ENCODE measurements around the gene RNF19B. TPM values are rescaled to one million over a fixed set of nuclear protein-coding genes. Genes with fewer than 3 reads are reported as not detected.

Gene RNF19B
- total RNA-seq, 1 experiment from 2014 or later = 15.0 TPM

- Histone ChIP-seq H2BK12ac (ENCODE audit: insufficient read length, low read depth, low read length) (no peak overlapping the region), H2BK20ac (ENCODE audit: low read depth, low read length, poor library complexity, severe bottlenecking) (no peak overlapping the region), H3K4ac (ENCODE audit: low read depth, low read length) (no peak overlapping the region), H3K23ac (ENCODE audit: insufficient read length, low read depth, low read length) (no peak overlapping the region), H3K9ac (ENCODE audit: extremely low read depth, insufficient read length, low read length) (no peak overlapping the region), H3K9me3 (ENCODE audit: control insufficient read depth, low read depth, low read length) (no peaks in the 10 kb centered on the region), H3K79me1 (ENCODE audit: insufficient read depth, low read depth, low read length, poor library complexity, severe bottlenecking) (no peaks in the 10 kb centered on the region), H3K23me2 (ENCODE audit: insufficient read length, low read depth, low read length, poor library complexity, severe bottlenecking) (no peaks in the 10 kb centered on the region), H2AFZ (ENCODE audit: low read length) (no peak overlapping the region), H2BK120ac (ENCODE audit: low read depth, low read length, poor library complexity, severe bottlenecking) (no peak overlapping the region), H3T11ph (ENCODE audit: low read length) (no peak overlapping the region), H4K5ac (ENCODE audit: insufficient read length, low read depth, low read length) (no peak overlapping the region), H3K18ac (ENCODE audit: insufficient read length, low read depth, low read length) (no peak overlapping the region), H4K20me1 (ENCODE audit: control insufficient read depth, insufficient read depth, insufficient read length) (no peaks in the 10 kb centered on the region), H2BK5ac (ENCODE audit: insufficient read length, low read length) (no peak overlapping the region), H3K56ac (ENCODE audit: insufficient read length, low read depth, low read length) (no peak overlapping the region), H2BK15ac (ENCODE audit: low read depth, low read length) (no peak overlapping the region), H3K4me1 (ENCODE audit: insufficient read depth, low read length) (no peaks in the 10 kb centered on the region), H2AK5ac (ENCODE audit: insufficient read length, low read length) (no peak overlapping the region), H4K8ac (replicated peaks; ENCODE audit: insufficient read length, low read depth, low read length) (no peak overlapping the region), H3K27me3 (ENCODE audit: insufficient read depth, low read length) (no peaks in the 10 kb centered on the region), H4K91ac (ENCODE audit: insufficient read length, low read depth, low read length) (no peak overlapping the region), H3K27ac (ENCODE audit: insufficient read length, low read depth, low read length) (no peak overlapping the region), H3K79me2 (ENCODE audit: insufficient read depth, low read length) (no peaks in the 10 kb centered on the region), H3K14ac (ENCODE audit: insufficient read depth, low read length) (no peak overlapping the region), H3K4me2 (ENCODE audit: insufficient read depth, insufficient read length, low read length) (no peak overlapping the region)
- no peak for TF ChIP-seq CTCF (conservative IDR thresholded peaks at IDR 0.05)
- Mint-ChIP-seq H3K27ac (no peak overlapping the region), H3K36me3 (ENCODE audit: insufficient read depth in 1 of 3, low read depth in 3 of 3) (no peaks in the 10 kb centered on the region), H3K27me3 (ENCODE audit: low read depth) (peaks cover 9% of the 10 kb centered on the region), H3K4me1 (no peaks in the 10 kb centered on the region), H3K9me3 (no peaks in the 10 kb centered on the region; a peak in 1 of 5 replicates), H3K4me3 (no peak overlapping the region)
- no CpG with 5 or more reads among the region's 5 CpGs for WGBS (ENCODE audit: extremely low coverage, insufficient read length, low lambda C conversion rate)
- DNase-seq = no peak
These were observed 54.3 kb downstream of the RNF19B start for GRCh38 chr1:32910319-32910718.

All from H9 (cell line).